Ishikawa (cell line): ENCODE data around the gene SOCS3.

Experiments used
- EP300 ChIP-seq: IDR thresholded peaks from 2 replicates; pipeline ENCODE4 v1.6.1; 2012; ENCODE audit warnings: borderline replicate concordance
- RAD21 ChIP-seq: IDR thresholded peaks from 2 replicates; pipeline ENCODE4 v1.6.1; 2012; ENCODE audit warnings: low read depth
- ZBTB7A ChIP-seq: IDR thresholded peaks from 2 replicates; pipeline ENCODE4 v1.6.1; 2012; ENCODE audit warnings: low read depth

DNA sequence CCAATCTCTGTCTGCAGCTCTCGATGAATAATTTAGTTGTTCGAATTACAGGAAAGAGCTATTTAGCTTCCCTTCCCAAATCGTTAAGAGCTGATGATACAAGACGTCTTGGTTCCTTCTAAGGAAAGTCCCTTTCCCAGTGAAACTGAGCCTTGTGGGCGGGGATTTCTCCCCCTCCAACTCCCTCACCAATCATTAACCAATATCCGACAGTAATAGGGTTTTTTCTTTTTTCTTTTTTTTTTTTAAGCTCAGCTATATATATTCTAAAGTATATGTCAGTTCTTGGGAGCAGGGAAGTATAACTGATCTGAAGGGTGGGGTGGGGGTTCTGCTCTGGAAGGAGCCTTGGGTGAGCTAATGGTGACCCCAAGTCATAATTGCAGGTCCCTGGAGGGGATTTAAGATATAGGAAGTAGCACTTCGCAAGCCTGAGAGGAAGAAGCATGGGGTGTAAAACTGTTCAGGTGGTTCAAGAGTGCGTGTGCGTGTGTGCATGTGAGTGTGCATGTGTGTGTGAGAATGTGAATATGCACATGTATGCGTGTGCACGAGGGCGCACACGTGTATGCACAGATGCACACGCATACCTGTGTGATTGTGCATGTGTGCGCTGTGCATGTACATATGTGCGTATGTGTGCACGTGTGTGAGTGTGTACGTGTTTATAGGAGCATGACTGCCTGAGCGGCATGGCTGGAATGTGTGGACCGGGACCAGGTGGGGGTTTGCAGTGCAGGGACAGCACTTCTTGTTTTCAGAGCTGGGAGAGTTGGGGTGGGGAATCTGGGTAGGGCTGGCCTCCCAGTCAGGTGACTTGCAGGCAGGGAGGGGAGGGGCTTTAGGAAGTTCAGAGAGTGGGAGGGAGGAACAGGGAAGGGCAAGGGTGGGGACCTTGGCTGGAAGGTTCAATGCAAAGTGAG lies 42.7 kb downstream of the SOCS3 start:
- TF ChIP-seq EP300 (no peak), RAD21 (no peak), ZBTB7A (no peak)
